GM12874 (cell line): ENCODE data around the gene LSMEM2.
A peak's percentile ranks its signal among the peaks of the same experiment; 100 is the strongest.

Experiments used
- TF ChIP-seq, protein P1 (sequence below): IDR thresholded peaks from 2 replicates; pipeline ENCODE4 v1.5.1; 2011; ENCODE audit warnings: low read depth, mild to moderate bottlenecking, control low read depth, low read length, moderate library complexity; ENCODE audit not compliant: insufficient read depth

Gene LSMEM2

DNA sequence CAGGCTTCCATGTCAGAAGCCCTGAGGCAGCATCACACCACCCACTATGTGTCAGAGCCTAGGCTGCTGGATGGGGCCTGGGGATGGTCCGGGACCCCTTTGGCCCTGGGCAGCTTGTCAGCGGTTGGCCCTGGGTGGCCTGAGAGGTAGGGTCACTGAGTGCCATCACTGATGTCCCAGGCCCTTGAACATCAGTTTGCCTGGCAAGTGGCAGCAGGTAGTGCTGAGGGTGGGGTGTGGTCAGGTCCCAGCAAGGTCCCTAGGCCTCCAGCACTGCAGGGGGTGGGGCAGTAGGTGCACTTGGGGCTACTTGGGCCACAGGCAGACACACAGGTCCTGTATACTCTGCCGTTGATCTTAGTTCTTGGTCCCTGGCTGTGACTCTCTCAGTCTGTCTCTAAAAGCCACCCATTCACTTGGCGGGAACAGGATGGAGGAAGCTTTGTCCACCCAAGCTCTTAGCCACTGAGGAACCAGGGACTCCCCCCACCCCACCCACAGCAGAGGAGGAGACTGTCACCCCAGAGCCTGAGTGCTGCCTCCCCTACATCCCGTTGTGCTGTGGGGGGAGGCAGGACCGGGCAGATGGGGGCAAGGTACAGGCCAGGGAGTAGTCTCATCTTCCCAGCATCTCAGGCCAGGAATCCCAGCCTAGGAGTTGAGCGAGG, 37.0 kb upstream of the LSMEM2 start:
- TF ChIP-seq, protein P1, sequence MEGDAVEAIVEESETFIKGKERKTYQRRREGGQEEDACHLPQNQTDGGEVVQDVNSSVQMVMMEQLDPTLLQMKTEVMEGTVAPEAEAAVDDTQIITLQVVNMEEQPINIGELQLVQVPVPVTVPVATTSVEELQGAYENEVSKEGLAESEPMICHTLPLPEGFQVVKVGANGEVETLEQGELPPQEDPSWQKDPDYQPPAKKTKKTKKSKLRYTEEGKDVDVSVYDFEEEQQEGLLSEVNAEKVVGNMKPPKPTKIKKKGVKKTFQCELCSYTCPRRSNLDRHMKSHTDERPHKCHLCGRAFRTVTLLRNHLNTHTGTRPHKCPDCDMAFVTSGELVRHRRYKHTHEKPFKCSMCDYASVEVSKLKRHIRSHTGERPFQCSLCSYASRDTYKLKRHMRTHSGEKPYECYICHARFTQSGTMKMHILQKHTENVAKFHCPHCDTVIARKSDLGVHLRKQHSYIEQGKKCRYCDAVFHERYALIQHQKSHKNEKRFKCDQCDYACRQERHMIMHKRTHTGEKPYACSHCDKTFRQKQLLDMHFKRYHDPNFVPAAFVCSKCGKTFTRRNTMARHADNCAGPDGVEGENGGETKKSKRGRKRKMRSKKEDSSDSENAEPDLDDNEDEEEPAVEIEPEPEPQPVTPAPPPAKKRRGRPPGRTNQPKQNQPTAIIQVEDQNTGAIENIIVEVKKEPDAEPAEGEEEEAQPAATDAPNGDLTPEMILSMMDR, result no peak

DNA sequence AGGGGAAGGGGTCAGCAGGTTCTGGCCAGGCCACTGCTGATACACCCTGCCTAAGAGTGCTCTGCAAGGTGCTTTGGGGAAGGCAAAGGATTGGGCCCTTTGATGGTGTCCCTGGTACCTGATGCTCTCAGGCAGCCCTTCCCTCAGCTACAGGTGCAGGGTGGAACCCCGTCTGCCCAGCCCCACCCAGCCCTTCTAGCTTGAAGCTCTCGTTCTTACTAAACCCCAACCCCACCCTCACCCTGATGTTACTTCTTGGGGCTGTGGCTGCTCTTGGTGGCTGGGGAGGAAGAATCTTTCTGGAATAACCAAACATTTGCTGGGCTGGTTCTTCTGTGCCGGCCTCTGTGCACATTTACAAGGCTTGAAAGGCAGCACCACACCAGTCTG, 36.5 kb upstream of the LSMEM2 start:
- TF ChIP-seq, protein P1, result no peak

DNA sequence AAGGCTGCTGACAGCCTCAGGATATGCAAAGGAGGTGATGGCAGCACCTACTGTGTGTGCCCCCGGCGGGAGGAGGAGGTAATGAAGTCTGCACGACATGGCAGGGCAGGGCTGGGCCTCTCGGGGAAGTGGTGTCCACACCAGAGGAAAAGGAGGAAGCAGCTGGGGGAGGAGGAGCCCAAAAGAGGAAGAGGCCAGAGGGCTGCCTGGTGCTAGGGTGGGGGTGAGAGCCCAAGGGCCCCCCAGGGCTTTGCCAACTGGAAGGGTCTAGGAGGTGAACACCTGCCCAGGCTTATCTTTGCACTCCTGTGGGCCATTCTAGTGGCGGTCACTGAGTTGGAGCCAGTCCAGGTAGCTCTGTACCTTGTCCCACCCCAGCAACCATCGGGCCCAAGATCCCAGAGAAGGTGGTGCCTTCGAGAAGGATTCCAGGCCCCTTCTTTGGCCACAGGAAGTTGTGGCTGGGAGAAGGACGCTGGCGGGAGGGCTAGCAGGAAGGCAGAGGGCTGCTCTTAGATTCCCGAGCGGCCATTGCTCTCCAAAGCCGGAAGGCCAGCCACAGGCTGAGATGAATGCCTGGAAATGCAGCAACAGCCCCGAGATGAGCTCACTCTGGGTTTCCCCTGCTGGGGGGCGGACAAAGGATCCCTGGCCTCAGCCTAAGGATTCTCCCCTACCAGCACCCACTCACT, 35.9 kb upstream of the LSMEM2 start:
- TF ChIP-seq, protein P1, result no peak

DNA sequence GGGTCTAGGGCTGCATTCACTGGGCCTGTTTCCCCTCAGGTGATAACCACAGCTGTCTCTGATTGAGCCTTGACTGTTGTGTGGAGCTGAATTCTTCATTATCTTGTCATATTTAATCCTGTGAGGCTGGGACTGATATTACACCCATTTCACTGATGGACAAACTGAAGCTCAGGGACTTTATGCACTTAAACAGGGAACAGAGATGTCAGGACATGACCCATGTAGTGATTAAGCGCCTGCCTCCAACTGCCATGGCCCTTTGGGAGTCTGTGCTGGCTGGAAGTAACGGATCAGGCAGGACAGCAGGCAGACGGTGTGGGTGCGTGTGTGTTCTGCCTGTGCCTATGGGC, 35.4 kb upstream of the LSMEM2 start:
- TF ChIP-seq, protein P1, result no peak

DNA sequence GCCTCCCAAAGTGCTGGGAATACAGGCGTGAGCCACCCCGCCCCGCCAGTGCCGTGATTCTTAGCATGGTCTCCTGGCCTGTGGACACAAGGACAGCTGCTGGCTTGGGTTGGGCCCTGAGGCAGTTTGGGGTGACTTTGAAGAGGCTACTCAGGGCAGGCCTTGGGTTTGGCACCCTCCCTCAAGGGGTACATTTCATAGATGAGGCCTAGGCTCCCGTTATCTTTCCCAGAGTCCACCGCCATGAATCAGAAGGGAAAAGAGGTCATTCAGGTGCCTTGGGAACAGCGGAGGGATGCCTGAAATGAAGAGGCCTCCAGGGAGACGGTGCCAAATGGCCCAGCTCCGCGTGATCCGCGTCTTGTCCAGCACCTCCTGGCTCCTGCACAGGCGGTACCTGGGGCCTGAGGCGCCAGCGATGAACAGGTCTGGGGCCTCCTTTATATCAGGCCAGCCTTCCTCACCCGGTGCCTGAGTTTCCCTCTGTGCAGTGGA, 33.6 kb upstream of the LSMEM2 start:
- TF ChIP-seq, protein P1, result no peak

DNA sequence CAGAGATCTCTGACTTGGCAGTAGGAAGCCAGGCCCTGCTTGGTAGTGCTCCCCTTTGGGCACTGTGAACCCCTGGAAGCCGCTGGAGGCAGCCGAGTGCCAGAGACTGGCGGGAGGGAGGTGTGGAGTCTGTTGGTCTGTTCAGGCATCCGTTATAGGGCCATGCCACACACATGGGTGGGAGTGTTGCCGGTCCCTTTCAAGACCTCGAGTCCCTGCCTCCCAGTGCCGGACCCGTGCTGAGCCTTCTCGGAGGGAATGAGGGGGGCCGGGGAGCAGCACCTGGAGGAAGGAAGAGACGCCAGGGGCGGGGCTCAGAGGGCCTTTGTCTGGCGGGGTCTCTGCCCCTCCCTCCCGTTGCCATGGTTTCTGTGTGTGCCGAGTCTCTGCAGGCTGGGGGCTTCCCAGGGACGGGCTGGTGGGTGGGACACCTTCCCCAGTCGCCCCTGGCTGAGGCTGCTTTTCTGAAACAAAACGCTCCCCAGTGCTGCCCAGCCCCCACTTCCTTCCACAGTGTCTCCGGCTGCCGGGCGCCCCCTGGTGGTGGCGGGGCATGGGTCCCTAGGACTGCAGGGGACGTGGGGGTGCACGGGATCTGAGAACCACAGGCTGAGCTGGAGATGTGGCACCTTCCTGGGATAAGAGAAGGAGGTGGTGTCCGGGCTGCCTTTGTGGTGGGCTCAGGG, 32.9 kb upstream of the LSMEM2 start:
- TF ChIP-seq, protein P1, result peak; percentile 99

DNA sequence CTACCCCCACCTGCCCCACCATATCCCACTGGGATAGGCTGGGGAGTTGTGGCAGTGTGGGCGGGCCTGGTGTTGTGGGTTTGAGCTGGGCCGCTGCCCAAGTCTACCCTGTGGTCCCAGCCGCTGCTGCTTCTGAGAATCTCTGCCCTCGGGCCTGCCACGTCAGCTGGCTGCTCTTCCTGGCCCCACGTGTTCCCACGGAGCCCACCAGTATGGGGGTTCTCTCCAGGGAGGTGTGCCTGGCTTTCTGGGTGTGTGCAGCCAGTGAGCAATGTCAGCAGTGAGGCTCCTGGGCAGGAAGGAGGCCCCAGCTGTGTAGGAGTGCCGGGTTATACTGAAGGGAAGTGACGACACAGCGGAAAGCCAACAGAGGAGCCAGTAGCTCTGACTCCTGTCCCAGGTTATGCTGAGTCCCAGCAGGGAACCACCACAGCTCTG, 32.4 kb upstream of the LSMEM2 start:
- TF ChIP-seq, protein P1, result no peak
